Loucy (cell line): ENCODE measurements around the gene PCCA.
"Not testable (repeated sequence)": the region's sequence is repeated elsewhere in the genome, so short reads cannot be mapped to it uniquely, and the experiment has no call there.

Experiments
- H2AFZ ChIP-seq: fragments of 200-600 bp; sonication (generic); 2 replicates; pipeline ENCODE4 v1.6.0; 2016; ENCODE audit warnings: antibody characterized with exemption, mild to moderate bottlenecking, low read length, moderate library complexity
- H3F3A ChIP-seq: fragments of 200-600 bp; 2 replicates; pipeline ENCODE4 v1.6.0; 2016; ENCODE audit warnings: antibody characterized with exemption, low read depth, mild to moderate bottlenecking
- H3K27me3 ChIP-seq: fragments of 200-600 bp; sonication (generic); 2 replicates; pipeline ENCODE4 v1.6.1; 2014; ENCODE audit warnings: low read length, mild to moderate bottlenecking; ENCODE audit not compliant: insufficient read depth, poor library complexity, severe bottlenecking
- H3K36me3 ChIP-seq: fragments of 200-600 bp; sonication (generic); 2 replicates; pipeline ENCODE4 v1.6.1; 2016; ENCODE audit warnings: low read length; ENCODE audit not compliant: insufficient read depth
- H3K4me1 ChIP-seq: fragments of 200-600 bp; sonication (generic); 2 replicates; pipeline ENCODE4 v1.5.1; 2014; ENCODE audit warnings: low read length, mild to moderate bottlenecking; ENCODE audit not compliant: insufficient read depth, poor library complexity, severe bottlenecking
- H3K4me2 ChIP-seq: fragments of 200-600 bp; sonication (generic); 2 replicates; pipeline ENCODE4 v1.6.0; 2014; ENCODE audit warnings: antibody characterized with exemption, low read length, low read depth, mild to moderate bottlenecking; ENCODE audit not compliant: poor library complexity, severe bottlenecking
- H3K4me3 ChIP-seq: fragments of 200-600 bp; sonication (generic); 2 replicates; pipeline ENCODE4 v1.5.1; 2014; ENCODE audit warnings: low read length, mild to moderate bottlenecking, mixed read lengths; ENCODE audit not compliant: poor library complexity, severe bottlenecking
- H3K79me2 ChIP-seq: fragments of 200-600 bp; sonication (generic); 2 replicates; pipeline ENCODE4 v1.6.1; 2014; ENCODE audit warnings: low read length; ENCODE audit not compliant: insufficient read depth
- H3K9ac ChIP-seq: fragments of 200-600 bp; sonication (generic); 2 replicates; pipeline ENCODE4 v1.6.0; 2014; ENCODE audit warnings: mild to moderate bottlenecking, low read depth, low read length, moderate library complexity; ENCODE audit not compliant: poor library complexity, severe bottlenecking
- H3K9me2 ChIP-seq: fragments of 200-600 bp; sonication (generic); replicated peaks from 2 replicates; pipeline ENCODE4 v1.6.1; 2016; ENCODE audit warnings: low read depth, low read length, mixed read lengths
- H3K9me3 ChIP-seq: fragments of 200-600 bp; sonication (generic); 2 replicates; pipeline ENCODE4 v1.6.1; 2014; ENCODE audit warnings: mild to moderate bottlenecking, antibody characterized with exemption, low read length, low read depth; ENCODE audit not compliant: insufficient read depth
- H4K20me1 ChIP-seq: fragments of 200-600 bp; sonication (generic); 2 replicates; pipeline ENCODE4 v1.6.0; 2014; ENCODE audit warnings: antibody characterized with exemption, low read length, mild to moderate bottlenecking; ENCODE audit not compliant: insufficient read depth, poor library complexity, severe bottlenecking
- CTCF ChIP-seq: fragments of 200-600 bp; sonication (generic); conservative IDR thresholded peaks from 2 replicates; pipeline ENCODE4 v1.5.1; 2014; ENCODE audit warnings: mild to moderate bottlenecking, antibody characterized with exemption, low read length
- EZH2phosphoT487 ChIP-seq: fragments of 200-600 bp; IDR thresholded peaks from 2 replicates; pipeline ENCODE4 v1.6.1; 2018; ENCODE audit warnings: antibody characterized with exemption, mild to moderate bottlenecking, moderate library complexity, borderline replicate concordance

The PCCA gene

GRCh38 chr13:100314132-100314910 is 225.4 kb downstream of the PCCA start:
- Histone ChIP-seq H3K9me2 (no peaks in the 10 kb centered on the region), H3K4me3 (no peak overlapping the region), H3K4me2 (no peak overlapping the region), H3K4me1 (no peaks in the 10 kb centered on the region), H3F3A (no peaks in the 10 kb centered on the region), H3K36me3 (peaks cover 8% of the 10 kb centered on the region; the same call in 1 of the 2 replicates), H2AFZ (no peak overlapping the region), H3K9ac (no peak overlapping the region), H3K27me3 (no peaks in the 10 kb centered on the region), H3K79me2 (no peaks in the 10 kb centered on the region), H3K9me3 (no peaks in the 10 kb centered on the region), H4K20me1 (no peaks in the 10 kb centered on the region)
- TF ChIP-seq CTCF (no peak), EZH2phosphoT487 (no peak)

- TF ChIP-seq EZH2phosphoT487 (no peak), CTCF (no peak)
- Histone ChIP-seq H3K4me1 (no peaks in the 10 kb centered on the region), H3K4me3 (no peak overlapping the region)
These were observed 226.6 kb downstream of the PCCA start for GRCh38 chr13:100315522-100315921.

GRCh38 chr13:100318473-100318872 is 229.6 kb downstream of the PCCA start:
- not testable (repeated sequence) for H3K79me2 ChIP-seq, H4K20me1 ChIP-seq, H3K9me3 ChIP-seq, H3K27me3 ChIP-seq, H3K4me2 ChIP-seq, H3K9ac ChIP-seq, H2AFZ ChIP-seq, H3K9me2 ChIP-seq, H3K4me1 ChIP-seq, H3K36me3 ChIP-seq, H3F3A ChIP-seq, H3K4me3 ChIP-seq

More at GRCh38 chr13:100315522-100315921, 226.6 kb downstream of the PCCA start:
- no peaks in the 10 kb centered on the region for H4K20me1 ChIP-seq
- no peaks in the 10 kb centered on the region for H3K79me2 ChIP-seq
- no peak overlapping the region for H3K4me2 ChIP-seq
- no peak overlapping the region for H2AFZ ChIP-seq
- no peaks in the 10 kb centered on the region for H3F3A ChIP-seq
- H3K27me3 ChIP-seq, result no peaks in the 10 kb centered on the region
- no peaks in the 10 kb centered on the region for H3K36me3 ChIP-seq
- no peaks in the 10 kb centered on the region for H3K9me2 ChIP-seq
- H3K9ac ChIP-seq, result no peak overlapping the region
- no peaks in the 10 kb centered on the region for H3K9me3 ChIP-seq

- Histone ChIP-seq H2AFZ (no peak overlapping the region), H3K36me3 (no peaks in the 10 kb centered on the region; the same call in 1 of the 2 replicates), H3K4me2 (no peak overlapping the region), H4K20me1 (no peaks in the 10 kb centered on the region), H3K9ac (no peak overlapping the region), H3F3A (no peaks in the 10 kb centered on the region), H3K9me3 (no peaks in the 10 kb centered on the region), H3K9me2 (no peaks in the 10 kb centered on the region), H3K4me3 (no peak overlapping the region), H3K79me2 (no peaks in the 10 kb centered on the region), H3K27me3 (no peaks in the 10 kb centered on the region), H3K4me1 (no peaks in the 10 kb centered on the region)
- no peak for TF ChIP-seq CTCF
- no peak for TF ChIP-seq EZH2phosphoT487
These were observed 235.0 kb downstream of the PCCA start for GRCh38 chr13:100323937-100324336.
